Erythroblast (primary cell): Measurements from ENCODE around the gene OPRM1.

Experiments used
- GATA1 ChIP-seq: IDR thresholded peaks from 2 replicates; pipeline ENCODE4 v1.6.1; 2011; ENCODE audit warnings: low read depth, mild to moderate bottlenecking, control low read depth, low read length, moderate library complexity
- POLR2A ChIP-seq: IDR thresholded peaks from 2 replicates; pipeline ENCODE4 v1.6.1; 2011; ENCODE audit warnings: mild to moderate bottlenecking, low read length

- TF ChIP-seq POLR2A, result no peak
- no peak for TF ChIP-seq GATA1
Observed at GRCh38 chr6:154167126-154167525, 128.1 kb downstream of the OPRM1 start.
